BLaER1 (cell line): ENCODE data around the gene IBTK.
"Not testable (repeated sequence)": the region's sequence is repeated elsewhere in the genome, so short reads cannot be mapped to it uniquely, and the experiment has no call there.

Source experiments
- H3K27ac ChIP-seq: shearing (Covaris generic); formaldehyde crosslinking; 2 replicates; pipeline ENCODE4 v1.8.1; 2022
- H3K27me3 ChIP-seq: shearing (Covaris generic); formaldehyde crosslinking; 2 replicates; pipeline ENCODE4 v1.8.1; 2022
- H3K36me3 ChIP-seq: shearing (Covaris generic); formaldehyde crosslinking; 2 replicates; pipeline ENCODE4 v1.8.1; 2022
- H3K4me1 ChIP-seq: shearing (Covaris generic); formaldehyde crosslinking; 2 replicates; pipeline ENCODE4 v1.8.1; 2022
- H3K4me2 ChIP-seq: shearing (Covaris generic); formaldehyde crosslinking; 2 replicates; pipeline ENCODE4 v1.8.1; 2022
- H3K4me3 ChIP-seq: shearing (Covaris generic); formaldehyde crosslinking; 2 replicates; pipeline ENCODE4 v1.8.1; 2022
- H3K9ac ChIP-seq: shearing (Covaris generic); formaldehyde crosslinking; 2 replicates; pipeline ENCODE4 v1.8.1; 2022
- H3K9me3 ChIP-seq: shearing (Covaris generic); formaldehyde crosslinking; 2 replicates; pipeline ENCODE4 v1.8.1; 2022
- H4K20me1 ChIP-seq: shearing (Covaris generic); formaldehyde crosslinking; 2 replicates; pipeline ENCODE4 v1.8.1; 2022
- Cebpa-rat ChIP-seq: shearing (Covaris generic); IDR thresholded peaks from 2 replicates; pipeline ENCODE4 v1.8.1; 2022

Gene IBTK

GRCh38 chr6:82216549-82216948 lies 31.0 kb downstream of the IBTK start:
- no peak for TF ChIP-seq Cebpa-rat
- peaks cover 30% of the 10 kb centered on the region; the same call in 1 of the 2 replicates for H3K36me3 ChIP-seq
- no peaks in the 10 kb centered on the region for H3K9me3 ChIP-seq
- no peak overlapping the region for H3K4me2 ChIP-seq
- no peaks in the 10 kb centered on the region for H3K27me3 ChIP-seq
- no peaks in the 10 kb centered on the region for H3K4me1 ChIP-seq
- H3K9ac ChIP-seq, result no peak overlapping the region
- H3K4me3 ChIP-seq, result no peak overlapping the region
- H3K27ac ChIP-seq, result no peak overlapping the region
- H4K20me1 ChIP-seq, result no peaks in the 10 kb centered on the region

GRCh38 chr6:82211326-82211725 lies 36.2 kb downstream of the IBTK start:
- Histone ChIP-seq H3K27me3 (no peaks in the 10 kb centered on the region), H3K9me3 (no peaks in the 10 kb centered on the region), H3K36me3 (peaks cover 34% of the 10 kb centered on the region; the same call in 1 of the 2 replicates), H3K4me3 (no peak overlapping the region), H3K27ac (no peak overlapping the region), H4K20me1 (no peaks in the 10 kb centered on the region), H3K9ac (no peak overlapping the region), H3K4me1 (no peaks in the 10 kb centered on the region), H3K4me2 (no peak overlapping the region)
- no peak for TF ChIP-seq Cebpa-rat

GRCh38 chr6:82208913-82209312 lies 38.6 kb downstream of the IBTK start:
- Histone ChIP-seq H3K4me1 (no peaks in the 10 kb centered on the region), H4K20me1 (no peaks in the 10 kb centered on the region), H3K27ac (no peak overlapping the region), H3K4me3 (no peak overlapping the region), H3K9me3 (no peaks in the 10 kb centered on the region), H3K9ac (no peak overlapping the region), H3K27me3 (no peaks in the 10 kb centered on the region), H3K4me2 (no peak overlapping the region), H3K36me3 (peaks cover 20% of the 10 kb centered on the region; the same call in 1 of the 2 replicates)
- TF ChIP-seq Cebpa-rat, result no peak

GRCh38 chr6:82205930-82206392 lies 41.6 kb downstream of the IBTK start:
- H3K36me3 ChIP-seq, result peaks cover 14% of the 10 kb centered on the region; the same call in 1 of the 2 replicates
- no peaks in the 10 kb centered on the region for H3K27me3 ChIP-seq
- TF ChIP-seq Cebpa-rat, result no peak
- H3K9ac ChIP-seq, result no peak overlapping the region
- H3K4me3 ChIP-seq, result no peak overlapping the region
- H3K27ac ChIP-seq, result no peak overlapping the region
- H3K4me2 ChIP-seq, result no peak overlapping the region
- H3K9me3 ChIP-seq, result no peaks in the 10 kb centered on the region
- H3K4me1 ChIP-seq, result no peaks in the 10 kb centered on the region
- no peaks in the 10 kb centered on the region for H4K20me1 ChIP-seq

GRCh38 chr6:82204020-82204419 lies 43.5 kb downstream of the IBTK start:
- H3K4me3 ChIP-seq, result no peak overlapping the region
- no peak for TF ChIP-seq Cebpa-rat
- H3K4me1 ChIP-seq, result no peaks in the 10 kb centered on the region
- H3K36me3 ChIP-seq, result peaks cover 12% of the 10 kb centered on the region
- H3K4me2 ChIP-seq, result no peak overlapping the region
- no peak overlapping the region for H3K9ac ChIP-seq
- no peaks in the 10 kb centered on the region for H3K9me3 ChIP-seq
- H3K27me3 ChIP-seq, result no peaks in the 10 kb centered on the region
- no peaks in the 10 kb centered on the region for H4K20me1 ChIP-seq
- no peak overlapping the region for H3K27ac ChIP-seq

- peaks cover 25% of the 10 kb centered on the region for H3K36me3 ChIP-seq
Measured at GRCh38 chr6:82197784-82198183, 49.8 kb downstream of the IBTK start.

GRCh38 chr6:82197245-82197644 lies 50.3 kb downstream of the IBTK start:
- not testable (repeated sequence) for H3K9ac ChIP-seq, H3K9me3 ChIP-seq, H3K4me2 ChIP-seq, H3K27ac ChIP-seq, H3K4me1 ChIP-seq, H3K4me3 ChIP-seq, H3K27me3 ChIP-seq, H4K20me1 ChIP-seq
- peaks cover 30% of the 10 kb centered on the region for H3K36me3 ChIP-seq

More at GRCh38 chr6:82197784-82198183, 49.8 kb downstream of the IBTK start:
- Histone ChIP-seq H3K4me3 (no peak overlapping the region), H3K27me3 (no peaks in the 10 kb centered on the region), H3K9ac (no peak overlapping the region), H3K4me1 (no peaks in the 10 kb centered on the region), H3K27ac (no peak overlapping the region), H3K4me2 (no peak overlapping the region), H4K20me1 (no peaks in the 10 kb centered on the region), H3K9me3 (no peaks in the 10 kb centered on the region)
- no peak for TF ChIP-seq Cebpa-rat

- no peak for TF ChIP-seq Cebpa-rat
- no peaks in the 10 kb centered on the region for H3K4me1 ChIP-seq
- no peaks in the 10 kb centered on the region for H4K20me1 ChIP-seq
- no peak overlapping the region for H3K4me2 ChIP-seq
- no peak overlapping the region for H3K27ac ChIP-seq
- H3K4me3 ChIP-seq, result no peak overlapping the region
- peaks cover 30% of the 10 kb centered on the region for H3K36me3 ChIP-seq
- no peaks in the 10 kb centered on the region for H3K9me3 ChIP-seq
- H3K9ac ChIP-seq, result no peak overlapping the region
- no peaks in the 10 kb centered on the region for H3K27me3 ChIP-seq
Measured at GRCh38 chr6:82196161-82196560, 51.4 kb downstream of the IBTK start.

- no peak for TF ChIP-seq Cebpa-rat
- Histone ChIP-seq H3K27me3 (no peaks in the 10 kb centered on the region), H3K9me3 (no peaks in the 10 kb centered on the region), H3K4me2 (no peak overlapping the region), H4K20me1 (no peaks in the 10 kb centered on the region), H3K4me3 (no peak overlapping the region), H3K27ac (no peak overlapping the region), H3K9ac (no peak overlapping the region), H3K36me3 (peaks cover 30% of the 10 kb centered on the region), H3K4me1 (no peaks in the 10 kb centered on the region)
Measured at GRCh38 chr6:82195619-82196018, 51.9 kb downstream of the IBTK start.

- no peak for TF ChIP-seq Cebpa-rat
- Histone ChIP-seq H3K4me3 (no peak overlapping the region), H3K27me3 (no peaks in the 10 kb centered on the region), H3K36me3 (no peaks in the 10 kb centered on the region), H3K9me3 (no peaks in the 10 kb centered on the region), H3K4me1 (no peaks in the 10 kb centered on the region), H3K4me2 (no peak overlapping the region), H3K9ac (no peak overlapping the region), H4K20me1 (no peaks in the 10 kb centered on the region), H3K27ac (no peak overlapping the region)
Measured at GRCh38 chr6:82185948-82186535, 61.5 kb downstream of the IBTK start.
